C4-2B (cell line): ENCODE results near the gene FAM168A.
"Not testable (repeated sequence)": the region's sequence is repeated elsewhere in the genome, so short reads cannot be mapped to it uniquely, and the experiment has no call there.

Source experiments
- H3K27ac ChIP-seq: fragments of 450-650 bp; 2 replicates; pipeline ENCODE4 v1.5.1; 2017
- CTCF ChIP-seq: fragments of 450-650 bp; conservative IDR thresholded peaks from 2 replicates; pipeline ENCODE4 v1.5.1; 2017; ENCODE audit warnings: mild to moderate bottlenecking
- ZFX ChIP-seq: fragments of 450-650 bp; IDR thresholded peaks from 2 replicates; pipeline ENCODE4 v1.6.1; 2017

FAM168A gene

GRCh38 chr11:73446766-73447165, 151.1 kb downstream of the FAM168A start:
- TF ChIP-seq CTCF: no peak
- H3K27ac ChIP-seq: no peak overlapping the region

GRCh38 chr11:73445980-73446379, 151.9 kb downstream of the FAM168A start:
- no peak overlapping the region for H3K27ac ChIP-seq
- no peak for TF ChIP-seq CTCF
- no peak for TF ChIP-seq ZFX

- no peak overlapping the region for H3K27ac ChIP-seq
- TF ChIP-seq CTCF: no peak
- no peak for TF ChIP-seq ZFX
These were observed 158.7 kb downstream of the FAM168A start for GRCh38 chr11:73439002-73439843.

- H3K27ac ChIP-seq: not testable (repeated sequence)
These were observed 161.1 kb downstream of the FAM168A start for GRCh38 chr11:73436859-73437258.

- TF ChIP-seq ZFX (no peak), CTCF (no peak)
These were observed 166.5 kb downstream of the FAM168A start for GRCh38 chr11:73431396-73431795.

GRCh38 chr11:73430326-73430725, 167.6 kb downstream of the FAM168A start:
- TF ChIP-seq CTCF (no peak), ZFX (no peak)

More at GRCh38 chr11:73431396-73431795, 166.5 kb downstream of the FAM168A start:
- no peak overlapping the region for H3K27ac ChIP-seq

GRCh38 chr11:73429121-73429750, 168.7 kb downstream of the FAM168A start:
- TF ChIP-seq CTCF: no peak
- TF ChIP-seq ZFX: no peak
- no peak overlapping the region for H3K27ac ChIP-seq

More at GRCh38 chr11:73430326-73430725, 167.6 kb downstream of the FAM168A start:
- no peak overlapping the region for H3K27ac ChIP-seq

- H3K27ac ChIP-seq: no peak overlapping the region
- TF ChIP-seq CTCF: no peak
- no peak for TF ChIP-seq ZFX
These were observed 169.2 kb downstream of the FAM168A start for GRCh38 chr11:73428699-73429098.
